Measurements from ENCODE around the gene RPAP3. TPM values are rescaled to one million over a fixed set of nuclear protein-coding genes. Genes with fewer than 3 reads are reported as not detected.
A peak's percentile ranks its signal among the peaks of the same experiment; 100 is the strongest.

Gene RPAP3
- total and polyA plus RNA-seq, 9 of the 15 experiments (the other 6 are each of a cell fraction or from before 2014, with no cell fraction given), result 40.0 to 92.1 (median 54.1) TPM

DNA sequence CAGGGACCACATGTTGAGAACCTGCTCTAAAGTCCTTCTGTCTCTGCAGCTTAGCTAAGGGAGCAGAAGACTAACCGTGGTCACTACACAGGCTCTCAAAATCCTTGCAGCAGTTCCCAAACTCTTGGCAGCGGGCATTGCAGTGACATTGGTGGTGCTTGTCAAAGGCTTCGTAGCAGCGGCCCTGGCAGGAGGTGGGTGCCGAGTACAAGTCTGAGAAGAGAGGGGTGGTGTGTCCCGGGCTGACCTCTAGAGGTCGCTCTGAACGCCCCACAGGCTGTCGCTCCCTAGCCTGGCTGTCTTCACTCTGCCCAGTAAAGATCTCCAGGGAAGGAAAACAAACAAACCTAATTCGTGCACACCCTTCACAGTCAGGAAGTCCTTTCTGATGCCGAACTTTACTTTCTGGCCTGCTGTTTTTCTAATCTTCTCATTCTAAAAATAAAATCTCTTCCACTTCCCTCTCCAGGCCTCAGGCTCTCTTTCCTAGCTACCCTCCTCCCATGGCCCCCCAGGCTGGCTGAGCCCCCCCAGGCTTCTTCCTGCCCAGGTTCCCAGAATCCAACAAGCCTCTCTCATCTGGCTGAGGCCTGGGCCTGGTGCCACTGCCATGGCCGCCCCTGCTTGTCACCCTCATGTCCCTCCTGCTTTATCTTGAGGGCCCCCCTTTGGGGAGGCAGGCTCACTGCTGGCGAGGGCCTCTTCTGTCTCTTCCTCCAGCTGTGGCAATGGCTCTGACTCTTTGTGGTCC, 11.8 kb upstream of the RPAP3 start (continued):
- TF ChIP-seq, protein P1, sequence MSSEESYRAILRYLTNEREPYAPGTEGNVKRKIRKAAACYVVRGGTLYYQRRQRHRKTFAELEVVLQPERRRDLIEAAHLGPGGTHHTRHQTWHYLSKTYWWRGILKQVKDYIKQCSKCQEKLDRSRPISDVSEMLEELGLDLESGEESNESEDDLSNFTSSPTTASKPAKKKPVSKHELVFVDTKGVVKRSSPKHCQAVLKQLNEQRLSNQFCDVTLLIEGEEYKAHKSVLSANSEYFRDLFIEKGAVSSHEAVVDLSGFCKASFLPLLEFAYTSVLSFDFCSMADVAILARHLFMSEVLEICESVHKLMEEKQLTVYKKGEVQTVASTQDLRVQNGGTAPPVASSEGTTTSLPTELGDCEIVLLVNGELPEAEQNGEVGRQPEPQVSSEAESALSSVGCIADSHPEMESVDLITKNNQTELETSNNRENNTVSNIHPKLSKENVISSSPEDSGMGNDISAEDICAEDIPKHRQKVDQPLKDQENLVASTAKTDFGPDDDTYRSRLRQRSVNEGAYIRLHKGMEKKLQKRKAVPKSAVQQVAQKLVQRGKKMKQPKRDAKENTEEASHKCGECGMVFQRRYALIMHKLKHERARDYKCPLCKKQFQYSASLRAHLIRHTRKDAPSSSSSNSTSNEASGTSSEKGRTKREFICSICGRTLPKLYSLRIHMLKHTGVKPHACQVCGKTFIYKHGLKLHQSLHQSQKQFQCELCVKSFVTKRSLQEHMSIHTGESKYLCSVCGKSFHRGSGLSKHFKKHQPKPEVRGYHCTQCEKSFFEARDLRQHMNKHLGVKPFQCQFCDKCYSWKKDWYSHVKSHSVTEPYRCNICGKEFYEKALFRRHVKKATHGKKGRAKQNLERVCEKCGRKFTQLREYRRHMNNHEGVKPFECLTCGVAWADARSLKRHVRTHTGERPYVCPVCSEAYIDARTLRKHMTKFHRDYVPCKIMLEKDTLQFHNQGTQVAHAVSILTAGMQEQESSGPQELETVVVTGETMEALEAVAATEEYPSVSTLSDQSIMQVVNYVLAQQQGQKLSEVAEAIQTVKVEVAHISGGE (CRISPR knock-in tag; IDR thresholded peaks at IDR 0.05), result no peak
- TF ChIP-seq THRAP3 (IDR thresholded peaks at IDR 0.05; ENCODE audit: borderline replicate concordance) (no peak), ETS1 (conservative IDR thresholded peaks at IDR 0.05; ENCODE audit: control insufficient read depth, low read depth, low read length) (0 out of 2 replicates have a peak, but pooled peaks have one; percentile 28), L3MBTL2 (IDR thresholded peaks at IDR 0.05) (peak; percentile 65; the same call in 1 of the 2 replicates), MGA (IDR thresholded peaks at IDR 0.05) (peak; percentile 56), CREBBP (IDR thresholded peaks at IDR 0.05; ENCODE audit: low read depth, low read length) (no peak)

Data from K562 (cell line).